Type B pancreatic cell (in vitro differentiated cells): ENCODE measurements around the gene SLC25A40. TPM values are rescaled to one million over a fixed set of nuclear protein-coding genes. Genes with fewer than 3 reads are reported as not detected.

Source experiments
- DNase-seq: peaks from one replicate; pipeline ENCODE4 v3.0.0; 2021; ENCODE audit warnings: mixed read lengths; ENCODE audit not compliant: unreplicated experiment; ENCODE audit errors: extremely low spot score
- H3K27ac Mint-ChIP-seq: 2 replicates; pipeline ENCODE4 v1.8.0; 2021; ENCODE audit warnings: mild to moderate bottlenecking, mixed read lengths
- H3K27me3 Mint-ChIP-seq: 2 replicates; pipeline ENCODE4 v1.8.0; 2021; ENCODE audit warnings: mixed read lengths
- H3K36me3 Mint-ChIP-seq: 2 replicates; pipeline ENCODE4 v1.8.0; 2021; ENCODE audit warnings: mixed read lengths
- H3K4me1 Mint-ChIP-seq: one replicate; pipeline ENCODE4 v1.8.0; 2021; ENCODE audit warnings: mixed read lengths; ENCODE audit not compliant: unreplicated experiment
- H3K4me3 Mint-ChIP-seq: 2 replicates; pipeline ENCODE4 v1.8.0; 2021; ENCODE audit warnings: mild to moderate bottlenecking, mixed read lengths
- H3K9me3 Mint-ChIP-seq: 2 replicates; pipeline ENCODE4 v1.8.0; 2021; ENCODE audit warnings: mixed read lengths
- CTCF ChIP-seq: fragments of 200-600 bp; sonication (generic); conservative IDR thresholded peaks from 2 replicates; pipeline ENCODE4 v1.5.0; 2021; ENCODE audit warnings: antibody characterized with exemption, mild to moderate bottlenecking
- total RNA-seq: library from RNA; stranded (reverse); gene quantifications from 2 replicates; pipeline ENCODE4 v1.2.1, GENCODE V29; 2021; ENCODE audit warnings: low replicate concordance

The SLC25A40 gene
- total RNA-seq, 1 donor from 2014 or later = 21.9 TPM

- no peak for DNase-seq
- H3K27me3 Mint-ChIP-seq = no peaks in the 10 kb centered on the region
- no peak overlapping the region for H3K27ac Mint-ChIP-seq
- peaks cover 5% of the 10 kb centered on the region for H3K9me3 Mint-ChIP-seq
- H3K4me1 Mint-ChIP-seq = no peaks in the 10 kb centered on the region
- H3K36me3 Mint-ChIP-seq = no peaks in the 10 kb centered on the region
- TF ChIP-seq CTCF = no peak
- H3K4me3 Mint-ChIP-seq = no peak overlapping the region
Observed at GRCh38 chr7:87797395-87797794, 78.8 kb downstream of the SLC25A40 start.

GRCh38 chr7:87785368-87785995 is 90.7 kb downstream of the SLC25A40 start:
- Mint-ChIP-seq H3K27ac (no peak overlapping the region), H3K27me3 (peaks cover 5% of the 10 kb centered on the region), H3K4me3 (no peak overlapping the region), H3K36me3 (no peaks in the 10 kb centered on the region), H3K4me1 (no peaks in the 10 kb centered on the region), H3K9me3 (no peaks in the 10 kb centered on the region)
- TF ChIP-seq CTCF = no peak
- DNase-seq = no peak

GRCh38 chr7:87784424-87784823 is 91.7 kb downstream of the SLC25A40 start:
- H3K4me1 Mint-ChIP-seq = no peaks in the 10 kb centered on the region
- peaks cover 5% of the 10 kb centered on the region for H3K27me3 Mint-ChIP-seq
- no peaks in the 10 kb centered on the region for H3K9me3 Mint-ChIP-seq
- TF ChIP-seq CTCF = no peak
- DNase-seq = no peak
- no peaks in the 10 kb centered on the region for H3K36me3 Mint-ChIP-seq
- H3K27ac Mint-ChIP-seq = no peak overlapping the region
- no peak overlapping the region for H3K4me3 Mint-ChIP-seq

Other genes with a start within 250 kb of the SLC25A40 start
- 1.3 and 1.8 TPM in 2 replicates for gene RUNDC3B, start 248.0 kb downstream of the SLC25A40 start, total RNA-seq
- gene DBF4, start 133 bp upstream of the SLC25A40 start, total RNA-seq = 15.2 and 37.8 TPM in 2 replicates
- 2.9 and 8.1 TPM in 2 replicates for gene ADAM22, start 57.9 kb upstream of the SLC25A40 start, total RNA-seq